ENCODE results near the gene SIGLECL1. TPM values are rescaled to one million over a fixed set of nuclear protein-coding genes. Genes with fewer than 3 reads are reported as not detected.

SIGLECL1 gene
- total and polyA plus RNA-seq, 9 of the 15 experiments (the other 6 are each of a cell fraction or from before 2014, with no cell fraction given), result not detected

- DNase-seq (ENCODE audit: extremely low read depth in 1 of 4, low spot score in 3 of 4) (no peak), FAIRE-seq (no peak), ATAC-seq (no peak)
- WGBS (ENCODE audit: insufficient coverage, low coverage, missing lambda C conversion rate), result 2% methylated on average over 3 of the region's 3 CpGs
- ChIA-PET POLR2A (interaction anchor here (0.8 kb wide), 1 partner anchor 32 kb away, joined by 5 read pairs; no protein-coding TSS in a partner anchor), CTCF (ENCODE audit: low intra/inter-chr PET ratio) (no interaction called here)
- Histone ChIP-seq H3K4me2 (ENCODE audit: insufficient read depth, low read length) (no peak overlapping the region), H3K4me3 (no peak overlapping the region), H3K9me1 (ENCODE audit: control insufficient read depth, insufficient read depth, low read length) (no peaks in the 10 kb centered on the region), H3K79me2 (ENCODE audit: control insufficient read depth, insufficient read depth, low read length) (no peaks in the 10 kb centered on the region), H3K27ac (ENCODE audit: extremely low read depth, low read depth, low read length) (no peak overlapping the region), H3K9me3 (replicated peaks; ENCODE audit: control insufficient read depth, insufficient read depth, low read depth, low read length) (no peaks in the 10 kb centered on the region), H2AFZ (ENCODE audit: low read depth, low read length) (no peak overlapping the region), H3K27me3 (ENCODE audit: control insufficient read depth in 2 of 2, insufficient read depth in 2 of 2, low read length in 2 of 2) (peaks cover 8 to 24% of the 10 kb centered on the region in 2 experiments; a peak in 3 of 5 replicates), H4K20me1 (replicated peaks; ENCODE audit: control insufficient read depth, insufficient read depth, low read length) (no peaks in the 10 kb centered on the region), H3K4me1 (replicated peaks in 1 of 2; ENCODE audit: control insufficient read depth in 2 of 2, insufficient read depth in 2 of 2, low read length in 2 of 2) (no peaks in the 10 kb centered on the region), H3K9ac (ENCODE audit: insufficient read depth in 1 of 2, low read depth in 2 of 2, low read length in 2 of 2) (no peak overlapping the region), H3K36me3 (ENCODE audit: control insufficient read depth, insufficient read depth, low read length) (no peaks in the 10 kb centered on the region)
- BruUV-seq (replicated peaks), result no TSS peak
- no peak for TF ChIP-seq ZNF398 (CRISPR knock-in tag; IDR thresholded peaks at IDR 0.05)
- TF ChIP-seq FOSL1 (tag; conservative IDR thresholded peaks at IDR 0.05), result no peak
- TF ChIP-seq ZNF316 (IDR thresholded peaks at IDR 0.05), result 0 out of 2 replicates have a peak, but pooled peaks have one; percentile 12
- no peak for TF ChIP-seq PHF8 (IDR thresholded peaks at IDR 0.05; ENCODE audit: borderline replicate concordance, low read length)
- in situ Hi-C loops (cut with MboI) (no loop called here), intact Hi-C loops (cut with micrococcal nuclease) (no loop called here)
These were observed 26.2 kb downstream of the SIGLECL1 start for GRCh38 chr19:51277112-51277511.
